ENCODE data around the gene GYPA. TPM values are rescaled to one million over a fixed set of nuclear protein-coding genes. Genes with fewer than 3 reads are reported as not detected.
"Not testable (repeated sequence)": the region's sequence is repeated elsewhere in the genome, so short reads cannot be mapped to it uniquely, and the experiment has no call there.

GYPA gene
- not detected for polyA plus RNA-seq (2012; ENCODE audit: insufficient read depth, insufficient read length, low read depth)

DNA sequence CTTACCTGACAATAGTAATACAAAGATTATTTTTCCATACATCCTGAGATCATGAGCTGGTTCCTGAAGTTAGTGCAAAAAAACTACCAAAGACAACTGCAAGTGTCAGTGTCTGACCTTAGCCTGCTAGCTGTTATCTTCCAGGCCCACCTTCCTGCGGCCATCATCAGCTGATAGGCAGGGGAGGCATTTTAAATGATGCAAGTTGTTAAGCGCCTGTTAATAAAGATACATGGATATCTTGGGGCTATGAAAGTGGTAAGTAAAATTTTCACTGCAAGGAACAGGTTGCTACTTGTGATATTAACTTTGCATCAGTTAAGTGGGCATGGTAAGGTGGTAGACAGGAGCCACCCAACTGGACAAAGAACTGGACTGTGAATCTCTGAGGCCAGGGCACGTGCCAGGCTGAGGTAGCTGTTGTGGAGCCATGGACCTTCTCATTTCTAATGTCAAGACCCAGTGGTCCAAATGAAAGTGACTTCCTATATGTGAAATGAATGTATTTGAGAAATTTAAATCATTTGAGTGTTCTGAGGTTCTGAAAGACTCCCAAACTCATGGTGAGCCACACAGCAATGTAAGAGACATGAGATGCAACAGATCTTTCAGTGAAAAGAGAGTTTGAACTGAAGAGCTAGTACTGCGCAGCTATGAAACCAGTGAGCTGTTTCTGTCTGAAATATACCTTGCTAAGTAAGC lies at the start of gene GYPA:
TSS of gene GYPA (minus strand) at position 125 of the 702 bp plus-strand sequence. CDS start at position 42, 83 bp downstream.
- not testable (repeated sequence) for H3K4me1 ChIP-seq, H3K9me3 ChIP-seq, DNase-seq

GRCh38 chr4:144190009-144190408 lies 49.5 kb upstream of the GYPA start:
- no peak for DNase-seq

More for the DNA sequence above, at the start of gene GYPA:
- H3K36me3 ChIP-seq; H3K4me3 ChIP-seq (ENCODE audit: low read depth, low read length); H3K27me3 ChIP-seq: not testable (repeated sequence)

DNA sequence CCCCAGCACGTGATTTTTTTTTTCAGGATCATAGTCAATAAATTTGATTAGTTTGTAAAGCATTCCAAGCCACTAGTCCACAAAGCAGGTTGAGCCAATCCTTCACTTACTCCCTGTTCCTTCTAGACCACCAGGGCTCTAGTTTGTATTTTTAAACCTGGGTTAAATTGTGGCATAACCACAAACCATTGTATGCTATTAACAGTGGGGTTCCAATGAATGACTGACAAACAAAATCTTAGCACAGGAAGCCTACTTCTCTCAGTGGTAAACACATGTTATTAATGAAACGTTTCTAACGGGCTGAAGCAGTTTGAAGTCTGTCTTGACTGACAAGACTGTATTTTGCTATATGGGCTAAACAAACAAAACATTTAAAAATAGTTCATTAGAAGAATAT lies 48.6 kb upstream of the GYPA start:
- no peak for TF ChIP-seq CTCF (IDR thresholded peaks at IDR 0.05; ENCODE audit: low read depth, low read length)
- no peak overlapping the region for H3K4me3 ChIP-seq (ENCODE audit: low read depth, low read length)
- no peaks in the 10 kb centered on the region for H3K36me3 ChIP-seq
- no peaks in the 10 kb centered on the region for H3K9me3 ChIP-seq
- no peaks in the 10 kb centered on the region for H3K27me3 ChIP-seq
- no peak for DNase-seq
- H3K4me1 ChIP-seq, result no peaks in the 10 kb centered on the region

More at GRCh38 chr4:144190009-144190408, 49.5 kb upstream of the GYPA start:
- Histone ChIP-seq H3K4me3 (ENCODE audit: low read depth, low read length) (no peak overlapping the region), H3K9me3 (no peaks in the 10 kb centered on the region), H3K36me3 (no peaks in the 10 kb centered on the region), H3K4me1 (no peaks in the 10 kb centered on the region), H3K27me3 (no peaks in the 10 kb centered on the region)
- no peak for TF ChIP-seq CTCF (IDR thresholded peaks at IDR 0.05; ENCODE audit: low read depth, low read length)

DNA sequence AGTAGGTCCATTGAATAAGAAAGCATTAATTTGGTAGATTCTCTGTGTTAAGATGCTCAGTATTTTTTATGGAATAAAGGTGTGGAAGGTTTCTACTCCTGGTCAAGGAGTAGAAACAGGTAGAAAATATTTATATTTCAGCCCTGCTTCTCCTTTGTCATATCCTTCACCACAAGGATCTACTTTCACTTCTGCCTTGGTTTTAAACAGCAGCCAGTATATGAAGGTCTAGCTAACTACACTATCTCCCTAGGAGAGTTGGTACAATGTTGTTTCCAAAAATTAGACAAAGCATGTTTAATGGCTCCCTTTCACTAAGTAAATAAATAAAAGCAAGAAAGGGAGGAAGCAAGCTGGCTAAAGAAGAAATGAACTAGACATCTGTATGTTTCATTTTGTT lies 44.6 kb upstream of the GYPA start:
- no peak for DNase-seq

DNA sequence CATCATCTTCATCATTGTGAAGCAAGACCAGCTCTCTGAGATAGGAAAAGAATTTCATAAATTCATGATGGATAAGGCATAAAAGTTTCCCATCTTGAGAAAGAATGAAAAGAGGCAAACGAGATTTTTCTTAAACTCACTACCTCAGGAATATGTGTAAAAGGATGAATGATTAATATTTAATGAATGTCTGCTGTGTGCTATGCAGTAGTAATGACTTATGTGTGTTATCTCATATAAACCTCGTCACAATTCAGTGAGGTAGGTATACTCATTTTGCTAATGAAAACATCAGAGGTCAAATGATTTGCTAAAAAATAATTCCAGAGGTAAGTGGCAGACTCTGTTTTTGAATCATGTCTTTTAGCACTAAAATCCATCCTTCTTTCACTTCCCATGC lies 42.6 kb upstream of the GYPA start:
- no peak overlapping the region for H3K4me3 ChIP-seq (ENCODE audit: low read depth, low read length)
- no peak for DNase-seq
- no peaks in the 10 kb centered on the region for H3K9me3 ChIP-seq
- H3K27me3 ChIP-seq, result no peaks in the 10 kb centered on the region
- no peak for TF ChIP-seq CTCF (IDR thresholded peaks at IDR 0.05; ENCODE audit: low read depth, low read length)
- no peaks in the 10 kb centered on the region for H3K4me1 ChIP-seq
- no peaks in the 10 kb centered on the region for H3K36me3 ChIP-seq

More for the DNA sequence above, 44.6 kb upstream of the GYPA start:
- no peak for TF ChIP-seq CTCF (IDR thresholded peaks at IDR 0.05; ENCODE audit: low read depth, low read length)
- Histone ChIP-seq H3K4me1 (no peaks in the 10 kb centered on the region), H3K4me3 (ENCODE audit: low read depth, low read length) (no peak overlapping the region), H3K27me3 (no peaks in the 10 kb centered on the region), H3K9me3 (no peaks in the 10 kb centered on the region), H3K36me3 (no peaks in the 10 kb centered on the region)

- Histone ChIP-seq H3K9me3 (no peaks in the 10 kb centered on the region), H3K36me3 (no peaks in the 10 kb centered on the region), H3K4me1 (no peaks in the 10 kb centered on the region), H3K4me3 (ENCODE audit: low read depth, low read length) (no peak overlapping the region), H3K27me3 (no peaks in the 10 kb centered on the region)
- no peak for TF ChIP-seq CTCF (IDR thresholded peaks at IDR 0.05; ENCODE audit: low read depth, low read length)
- DNase-seq, result no peak
Observed at GRCh38 chr4:144181391-144181790, 40.9 kb upstream of the GYPA start.
